ENCODE measurements around the gene FMOD.

The FMOD gene

GRCh38 chr1:203308328-203308922 lies 42.5 kb downstream of the FMOD start:
- Histone ChIP-seq H3K4me1 (ENCODE audit: low read depth, poor library complexity, severe bottlenecking) (peaks cover 70% of the 10 kb centered on the region), H3K27me3 (ENCODE audit: insufficient read depth, low read depth) (no peaks in the 10 kb centered on the region), H3K36me3 (ENCODE audit: insufficient read depth) (peaks cover 30% of the 10 kb centered on the region; the same call in 1 of the 2 replicates), H4K20me1 (ENCODE audit: insufficient read depth) (peaks cover 41% of the 10 kb centered on the region), H3K4me3 (IDR thresholded peaks at IDR 0.05; ENCODE audit: insufficient read depth, low read depth, low read length) (no peak overlapping the region), H2AFZ (ENCODE audit: low read depth) (no peak overlapping the region), H3K27ac (peak overlapping the region; percentile 60), H3K9ac (peak overlapping the region; percentile 87; the same call in 1 of the 2 replicates), H3K4me2 (peak overlapping the region; percentile 100), H3K79me2 (ENCODE audit: insufficient read depth, low read depth) (peaks cover 66% of the 10 kb centered on the region)
- TF ChIP-seq CTCF (conservative IDR thresholded peaks at IDR 0.05; ENCODE audit: low read depth, low read length), result no peak

DNA sequence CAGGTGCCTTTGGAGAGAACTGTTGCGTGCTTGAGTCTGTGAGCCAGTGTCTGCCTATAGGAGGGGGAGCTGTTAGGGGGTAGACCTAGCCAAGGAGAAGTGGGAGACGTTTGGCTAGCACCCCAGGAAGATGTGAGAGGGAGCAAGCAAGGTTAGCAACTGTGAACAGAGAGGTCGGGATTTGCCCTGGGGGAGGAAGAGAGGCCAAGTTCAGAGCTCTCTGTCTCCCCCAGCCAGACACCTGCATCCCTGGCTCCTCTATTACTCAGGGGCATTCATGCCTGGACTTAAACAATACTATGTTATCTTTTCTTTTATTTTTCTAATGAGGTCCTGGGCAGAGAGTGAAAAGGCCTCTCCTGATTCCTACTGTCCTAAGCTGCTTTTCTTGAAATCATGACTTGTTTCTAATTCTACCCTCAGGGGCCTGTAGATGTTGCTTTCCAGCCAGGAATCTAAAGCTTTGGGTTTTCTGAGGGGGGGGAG lies 43.2 kb downstream of the FMOD start:
- H3K4me3 ChIP-seq (IDR thresholded peaks at IDR 0.05; ENCODE audit: insufficient read depth, low read depth, low read length), result no peak overlapping the region
- no peak overlapping the region for H2AFZ ChIP-seq (ENCODE audit: low read depth)
- H3K4me2 ChIP-seq, result peak overlapping the region; percentile 100
- no peaks in the 10 kb centered on the region for H3K27me3 ChIP-seq (ENCODE audit: insufficient read depth, low read depth)
- H3K9ac ChIP-seq, result peak overlapping the region; percentile 87; the same call in 1 of the 2 replicates
- H3K36me3 ChIP-seq (ENCODE audit: insufficient read depth), result peaks cover 30% of the 10 kb centered on the region; the same call in 1 of the 2 replicates
- peaks cover 41% of the 10 kb centered on the region for H4K20me1 ChIP-seq (ENCODE audit: insufficient read depth)
- no peak for TF ChIP-seq CTCF (conservative IDR thresholded peaks at IDR 0.05; ENCODE audit: low read depth, low read length)
- peaks cover 67% of the 10 kb centered on the region for H3K79me2 ChIP-seq (ENCODE audit: insufficient read depth, low read depth)
- H3K27ac ChIP-seq, result peak overlapping the region; percentile 60
- peaks cover 77% of the 10 kb centered on the region for H3K4me1 ChIP-seq (ENCODE audit: low read depth, poor library complexity, severe bottlenecking)

- Histone ChIP-seq H3K9ac (peak overlapping the region; percentile 87), H3K27me3 (ENCODE audit: insufficient read depth, low read depth) (no peaks in the 10 kb centered on the region), H3K4me2 (peak overlapping the region; percentile 100), H3K36me3 (ENCODE audit: insufficient read depth) (peaks cover 30% of the 10 kb centered on the region; the same call in 1 of the 2 replicates), H2AFZ (ENCODE audit: low read depth) (no peak overlapping the region), H3K27ac (peak overlapping the region; percentile 60), H4K20me1 (ENCODE audit: insufficient read depth) (peaks cover 41% of the 10 kb centered on the region), H3K79me2 (ENCODE audit: insufficient read depth, low read depth) (peaks cover 67% of the 10 kb centered on the region), H3K4me1 (ENCODE audit: low read depth, poor library complexity, severe bottlenecking) (peaks cover 78% of the 10 kb centered on the region), H3K4me3 (IDR thresholded peaks at IDR 0.05; ENCODE audit: insufficient read depth, low read depth, low read length) (no peak overlapping the region)
- 0 out of 2 replicates have a peak, but pooled peaks have one; percentile 6 for TF ChIP-seq CTCF (conservative IDR thresholded peaks at IDR 0.05; ENCODE audit: low read depth, low read length)
Measured at GRCh38 chr1:203306965-203307541, 43.9 kb downstream of the FMOD start.

DNA sequence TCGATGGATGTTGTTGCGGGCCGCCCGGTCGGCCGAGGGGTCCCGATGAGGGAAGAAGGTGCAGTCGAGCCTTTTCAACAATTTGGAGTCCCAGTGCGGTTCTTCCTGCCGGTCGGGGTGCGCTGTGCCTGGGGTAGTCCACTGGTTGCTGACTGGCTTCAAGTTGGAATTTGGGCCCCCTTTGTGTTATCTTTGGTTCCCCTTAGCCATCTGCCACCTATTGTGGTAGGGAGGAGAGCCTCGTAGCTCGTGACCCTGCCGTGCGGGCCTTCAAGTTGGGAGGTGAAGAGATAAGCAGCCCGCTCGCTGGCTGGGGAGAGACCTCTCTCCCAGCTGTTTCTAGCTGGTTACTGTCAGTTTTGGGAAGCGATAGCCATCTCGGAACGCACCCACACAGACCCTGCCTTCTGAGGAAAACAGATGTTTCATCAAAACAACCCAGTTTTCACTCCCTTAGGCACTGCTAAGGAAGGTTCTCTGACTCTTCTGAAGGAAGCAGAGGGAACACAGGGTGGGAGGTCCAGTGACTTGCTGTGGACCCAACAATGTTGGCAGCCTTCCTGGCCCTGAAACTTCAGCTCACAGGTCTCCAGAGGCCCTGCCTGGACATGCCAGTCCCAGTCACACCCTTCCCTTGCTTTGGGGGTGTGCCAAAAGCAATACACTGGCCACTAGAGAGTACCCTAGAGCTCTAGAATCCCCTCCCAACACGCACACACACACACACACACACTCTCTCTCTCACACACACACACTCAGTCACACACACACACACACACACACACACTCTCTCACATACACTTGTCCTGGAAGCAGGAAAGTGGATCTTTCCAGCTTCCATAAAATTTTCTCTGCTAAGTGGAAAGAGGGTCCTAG lies 44.6 kb downstream of the FMOD start:
- peaks cover 41% of the 10 kb centered on the region for H4K20me1 ChIP-seq (ENCODE audit: insufficient read depth)
- TF ChIP-seq CTCF (conservative IDR thresholded peaks at IDR 0.05; ENCODE audit: low read depth, low read length), result peak; percentile 5; the same call in 1 of the 2 replicates
- H3K4me3 ChIP-seq (IDR thresholded peaks at IDR 0.05; ENCODE audit: insufficient read depth, low read depth, low read length), result no peak overlapping the region
- H3K36me3 ChIP-seq (ENCODE audit: insufficient read depth), result peaks cover 30% of the 10 kb centered on the region; the same call in 1 of the 2 replicates
- no peak overlapping the region for H2AFZ ChIP-seq (ENCODE audit: low read depth)
- H3K4me2 ChIP-seq, result peak overlapping the region; percentile 100
- peaks cover 67% of the 10 kb centered on the region for H3K79me2 ChIP-seq (ENCODE audit: insufficient read depth, low read depth)
- no peaks in the 10 kb centered on the region for H3K27me3 ChIP-seq (ENCODE audit: insufficient read depth, low read depth)
- peaks cover 78% of the 10 kb centered on the region for H3K4me1 ChIP-seq (ENCODE audit: low read depth, poor library complexity, severe bottlenecking)
- H3K27ac ChIP-seq, result peak overlapping the region; percentile 60
- H3K9ac ChIP-seq, result peak overlapping the region; percentile 87

All from KMS-11 (cell line).